Esophagus squamous epithelium (tissue), 4 donors: ENCODE results near the gene RBM28.

Experiments used
- POLR2A ChIP-seq, 4 donors: fragments of 450-650 bp; IDR thresholded peaks; one replicate each; pipeline ENCODE4 v1.6.1; 2017; ENCODE audit warnings: antibody characterized with exemption in 4 of 4, mild to moderate bottlenecking in 4 of 4, moderate library complexity in 3 of 4
- TF ChIP-seq, protein P1 (sequence below), 6 experiments: fragments of 450-650 bp in 4 of 6; fragments of 200-600 bp in 2 of 6; sonication (generic) in 2 of 6; IDR thresholded peaks; one replicate each; pipeline ENCODE4 v1.5.1; 2016 to 2019; ENCODE audit warnings: antibody characterized with exemption in 6 of 6, mild to moderate bottlenecking in 4 of 6, moderate library complexity in 4 of 6

DNA sequence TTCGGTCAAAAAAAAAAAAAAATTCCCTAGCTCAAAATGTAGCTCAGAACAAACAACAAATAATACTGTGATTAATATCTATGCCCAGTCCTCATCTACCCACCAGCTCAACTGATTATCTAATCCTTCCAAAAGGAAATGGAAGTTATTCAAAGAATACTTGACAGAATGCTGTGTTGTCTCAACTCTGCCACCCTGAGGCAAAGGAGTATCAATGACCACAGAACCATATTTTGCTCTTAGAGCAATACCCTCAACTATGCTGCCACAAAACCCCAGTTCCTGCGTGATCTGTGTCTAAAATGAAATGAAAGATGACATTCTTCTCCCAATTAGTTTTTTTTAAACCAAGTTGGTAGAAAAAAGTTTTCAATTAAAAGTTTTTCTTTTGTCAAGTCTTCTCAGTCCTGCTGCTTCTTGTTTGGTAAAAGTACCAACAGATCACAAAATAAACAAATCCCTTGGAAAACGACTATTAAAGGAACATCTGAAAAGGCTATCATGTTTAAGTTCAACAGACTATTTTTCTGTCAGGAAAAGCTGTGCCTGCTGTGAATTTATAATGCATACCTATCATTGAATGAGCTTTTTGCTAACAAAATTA is 21.6 kb downstream of the RBM28 start:
- TF ChIP-seq POLR2A (IDR thresholded peaks at IDR 0.05): no peak
- TF ChIP-seq, protein P1, sequence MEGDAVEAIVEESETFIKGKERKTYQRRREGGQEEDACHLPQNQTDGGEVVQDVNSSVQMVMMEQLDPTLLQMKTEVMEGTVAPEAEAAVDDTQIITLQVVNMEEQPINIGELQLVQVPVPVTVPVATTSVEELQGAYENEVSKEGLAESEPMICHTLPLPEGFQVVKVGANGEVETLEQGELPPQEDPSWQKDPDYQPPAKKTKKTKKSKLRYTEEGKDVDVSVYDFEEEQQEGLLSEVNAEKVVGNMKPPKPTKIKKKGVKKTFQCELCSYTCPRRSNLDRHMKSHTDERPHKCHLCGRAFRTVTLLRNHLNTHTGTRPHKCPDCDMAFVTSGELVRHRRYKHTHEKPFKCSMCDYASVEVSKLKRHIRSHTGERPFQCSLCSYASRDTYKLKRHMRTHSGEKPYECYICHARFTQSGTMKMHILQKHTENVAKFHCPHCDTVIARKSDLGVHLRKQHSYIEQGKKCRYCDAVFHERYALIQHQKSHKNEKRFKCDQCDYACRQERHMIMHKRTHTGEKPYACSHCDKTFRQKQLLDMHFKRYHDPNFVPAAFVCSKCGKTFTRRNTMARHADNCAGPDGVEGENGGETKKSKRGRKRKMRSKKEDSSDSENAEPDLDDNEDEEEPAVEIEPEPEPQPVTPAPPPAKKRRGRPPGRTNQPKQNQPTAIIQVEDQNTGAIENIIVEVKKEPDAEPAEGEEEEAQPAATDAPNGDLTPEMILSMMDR (IDR thresholded peaks at IDR 0.05): peak in 5 of 6 experiments; percentile 33 to 63 (median 41)
